Ovary (tissue), 3 donors: Measurements from ENCODE around the gene SESN1.

ENCODE experiments used
- POLR2A ChIP-seq: fragments of 450-650 bp; IDR thresholded peaks from one replicate; pipeline ENCODE4 v1.6.1; 2017; ENCODE audit warnings: antibody characterized with exemption, mild to moderate bottlenecking, moderate library complexity
- TF ChIP-seq, protein P1 (sequence below), 3 donors: fragments of 450-650 bp in 2 of 3; fragments of 200-600 bp in 1 of 3; IDR thresholded peaks; one replicate each; pipeline versions ENCODE4 v1.5.1 to v1.8.0; 2016 to 2022; ENCODE audit warnings: antibody characterized with exemption in 3 of 3, mild to moderate bottlenecking in 1 of 3
- donor health status: DM: no; HTN: no; CAD: no.

DNA sequence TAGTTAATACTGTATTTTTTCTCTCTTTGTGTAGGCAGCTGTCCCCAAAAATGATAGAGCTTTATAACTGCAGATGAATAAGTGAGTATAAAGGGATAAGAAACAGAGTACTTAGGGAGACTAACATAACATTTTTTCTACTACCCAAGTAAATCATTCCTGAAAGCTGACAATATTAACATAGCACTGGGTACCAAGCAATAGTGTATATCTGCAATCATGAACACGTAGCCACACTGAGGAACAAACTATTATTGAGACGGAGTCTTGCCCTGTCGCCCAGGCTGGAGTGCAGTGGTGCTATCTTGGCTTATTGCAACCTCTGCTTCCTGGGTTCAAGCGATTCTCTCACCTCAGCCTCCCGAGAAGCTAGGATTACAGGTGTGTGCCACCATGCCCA is 105.9 kb downstream of the SESN1 start:
- TF ChIP-seq, protein P1, sequence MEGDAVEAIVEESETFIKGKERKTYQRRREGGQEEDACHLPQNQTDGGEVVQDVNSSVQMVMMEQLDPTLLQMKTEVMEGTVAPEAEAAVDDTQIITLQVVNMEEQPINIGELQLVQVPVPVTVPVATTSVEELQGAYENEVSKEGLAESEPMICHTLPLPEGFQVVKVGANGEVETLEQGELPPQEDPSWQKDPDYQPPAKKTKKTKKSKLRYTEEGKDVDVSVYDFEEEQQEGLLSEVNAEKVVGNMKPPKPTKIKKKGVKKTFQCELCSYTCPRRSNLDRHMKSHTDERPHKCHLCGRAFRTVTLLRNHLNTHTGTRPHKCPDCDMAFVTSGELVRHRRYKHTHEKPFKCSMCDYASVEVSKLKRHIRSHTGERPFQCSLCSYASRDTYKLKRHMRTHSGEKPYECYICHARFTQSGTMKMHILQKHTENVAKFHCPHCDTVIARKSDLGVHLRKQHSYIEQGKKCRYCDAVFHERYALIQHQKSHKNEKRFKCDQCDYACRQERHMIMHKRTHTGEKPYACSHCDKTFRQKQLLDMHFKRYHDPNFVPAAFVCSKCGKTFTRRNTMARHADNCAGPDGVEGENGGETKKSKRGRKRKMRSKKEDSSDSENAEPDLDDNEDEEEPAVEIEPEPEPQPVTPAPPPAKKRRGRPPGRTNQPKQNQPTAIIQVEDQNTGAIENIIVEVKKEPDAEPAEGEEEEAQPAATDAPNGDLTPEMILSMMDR (IDR thresholded peaks at IDR 0.05): no peak
- TF ChIP-seq POLR2A: no peak
